HG03039 (cell line): ENCODE results near the gene RPL32.
"Not testable (repeated sequence)": the region's sequence is repeated elsewhere in the genome, so short reads cannot be mapped to it uniquely, and the experiment has no call there.

Source experiments
- ATAC-seq: cut with Tn5 transposase; IDR thresholded peaks from one replicate; pipeline ENCODE4 v1.9.1; 2021; ENCODE audit warnings: mild to moderate bottlenecking, moderate library complexity; ENCODE audit not compliant: unreplicated experiment

The RPL32 gene

GRCh38 chr3:12810013-12810780, 31.2 kb downstream of the RPL32 start:
- peak; percentile 96 for ATAC-seq

DNA sequence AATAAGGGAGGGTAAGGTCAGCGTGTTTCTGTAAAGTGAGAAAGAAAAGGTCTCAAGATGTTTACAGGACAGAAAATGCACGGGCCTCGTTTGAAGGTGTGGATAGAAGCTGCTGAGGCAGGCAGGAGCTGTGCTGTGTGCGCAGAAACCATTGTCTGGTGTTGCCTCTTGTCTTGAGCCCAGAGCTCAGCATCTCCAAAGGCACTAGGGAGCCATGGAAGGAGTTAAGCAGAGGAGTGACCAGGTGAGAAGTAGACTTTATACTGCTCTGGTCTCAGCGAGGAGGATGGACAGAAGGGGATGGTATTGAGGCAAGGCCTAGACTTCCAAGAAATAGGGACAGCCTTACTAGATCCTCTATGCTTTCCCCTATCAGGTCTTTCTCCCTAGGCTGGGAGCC, 31.9 kb downstream of the RPL32 start:
- ATAC-seq: no peak

DNA sequence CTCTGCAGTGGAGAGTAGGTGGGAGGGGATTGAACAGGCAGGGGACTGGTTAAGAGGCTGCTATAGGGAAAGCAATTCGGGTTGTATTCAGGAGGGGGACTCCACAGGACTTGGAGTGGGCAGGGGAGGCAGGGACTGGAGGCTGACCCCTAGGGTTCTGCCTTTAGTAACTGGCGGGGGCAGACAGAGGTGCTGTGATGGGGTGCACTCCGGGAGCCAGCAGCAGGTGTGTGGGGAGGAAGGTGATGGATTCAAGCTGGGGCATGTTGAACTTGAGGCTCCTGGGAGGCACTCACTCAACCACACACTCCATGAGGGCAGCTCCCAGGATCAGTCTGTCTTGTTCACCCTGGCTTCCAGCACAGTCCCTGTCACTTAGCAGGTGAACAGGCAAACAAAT, 32.4 kb downstream of the RPL32 start:
- no peak for ATAC-seq

DNA sequence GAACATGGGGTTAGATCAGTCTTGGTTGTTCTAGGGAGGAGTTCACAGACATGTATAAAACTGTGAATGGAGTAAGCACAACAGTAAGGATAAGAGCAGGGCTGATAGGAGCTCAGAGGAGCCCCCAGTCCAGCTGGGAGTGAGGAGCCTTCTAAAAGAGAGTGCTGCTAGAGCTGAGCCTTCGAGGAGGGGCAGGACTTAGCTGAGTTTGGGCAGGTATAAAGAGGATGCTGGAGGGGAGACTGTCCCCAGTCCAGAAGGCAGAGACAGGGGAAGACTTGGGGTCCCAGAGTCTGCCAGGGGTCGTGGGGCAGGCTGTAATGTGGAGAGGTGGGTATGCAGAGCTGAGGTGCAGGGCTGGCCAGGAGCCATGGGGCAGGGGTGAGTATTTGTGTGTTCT, 32.8 kb downstream of the RPL32 start:
- ATAC-seq: no peak

- ATAC-seq: no peak
Observed at GRCh38 chr3:12807601-12808359, 33.6 kb downstream of the RPL32 start.

- ATAC-seq: no peak
Observed at GRCh38 chr3:12807066-12807465, 34.3 kb downstream of the RPL32 start.

GRCh38 chr3:12803371-12803770, 38.0 kb downstream of the RPL32 start:
- no peak for ATAC-seq

DNA sequence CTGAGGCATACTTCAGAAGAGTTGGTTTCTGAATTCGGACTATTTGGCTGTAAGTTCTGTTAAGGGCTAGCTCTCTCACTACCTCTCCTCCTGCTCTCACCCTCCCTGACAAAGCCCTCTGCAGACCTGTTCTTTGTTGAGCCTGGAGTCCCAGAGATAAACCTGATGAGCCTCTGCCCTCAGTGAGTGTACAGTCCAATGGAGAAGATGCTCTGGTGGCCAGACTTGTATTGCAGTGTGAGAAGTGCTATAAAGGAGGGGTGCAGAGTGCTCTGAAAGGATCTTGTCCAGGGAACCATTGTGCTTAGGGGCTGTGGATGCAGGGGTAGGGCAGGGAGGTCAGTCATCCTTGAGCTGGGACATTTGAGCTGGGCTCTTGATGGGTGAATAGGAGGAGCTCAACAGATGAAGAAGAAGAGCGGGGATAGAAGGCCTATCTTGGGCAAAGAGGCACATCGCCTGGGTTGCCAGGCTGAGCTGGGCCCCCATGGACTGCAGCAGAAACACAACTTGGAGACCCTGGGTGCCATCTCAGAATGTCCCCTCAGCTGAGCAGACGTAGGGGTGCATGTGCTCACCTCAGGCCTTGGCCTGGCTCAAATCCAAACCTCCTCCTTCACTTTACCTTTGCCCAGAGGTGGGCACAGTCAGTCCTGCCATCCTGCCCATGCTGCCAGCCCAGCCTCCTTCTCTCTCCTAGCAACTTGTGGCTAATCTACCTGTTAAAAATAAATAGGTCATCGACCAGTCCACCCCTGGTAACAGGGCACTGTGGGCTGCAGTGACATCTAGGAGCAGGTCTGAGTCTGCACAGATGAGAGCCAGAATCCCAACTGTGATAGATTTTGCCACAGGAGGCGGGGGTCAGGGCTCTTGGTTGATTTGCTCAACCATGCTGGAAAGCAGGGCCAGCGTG, 41.6 kb downstream of the RPL32 start:
- no peak for ATAC-seq

DNA sequence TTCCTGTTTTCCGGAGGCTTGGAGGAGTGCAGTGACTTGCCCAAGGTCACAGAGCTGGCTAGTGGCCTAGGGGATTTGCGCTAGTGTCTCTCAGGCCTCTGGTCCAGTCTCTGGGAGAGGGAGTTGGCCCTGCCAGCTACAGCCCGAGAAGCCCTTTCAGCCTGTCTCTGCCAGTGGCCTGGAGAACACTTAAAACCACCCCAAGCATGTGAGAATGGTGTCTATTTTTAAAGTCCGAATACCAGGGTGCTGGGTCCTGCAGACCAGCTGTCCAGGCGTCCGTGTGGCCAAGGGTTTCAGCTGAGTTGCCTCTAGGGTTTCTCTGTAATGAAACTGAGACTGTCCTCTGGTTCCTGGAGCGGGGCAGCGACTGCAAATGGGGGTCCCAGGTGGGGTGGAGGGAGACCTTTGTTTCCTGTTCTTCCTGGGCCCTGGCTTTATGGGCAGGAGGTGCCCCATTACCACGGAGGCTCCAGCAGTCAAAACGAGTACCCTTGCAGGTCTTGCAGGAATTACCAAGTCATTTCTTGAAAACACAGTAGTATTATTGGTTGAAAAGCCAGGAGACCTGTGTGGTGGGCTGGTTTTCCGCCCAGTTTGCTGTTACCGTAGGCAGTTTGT, 42.7 kb downstream of the RPL32 start:
- ATAC-seq: no peak

DNA sequence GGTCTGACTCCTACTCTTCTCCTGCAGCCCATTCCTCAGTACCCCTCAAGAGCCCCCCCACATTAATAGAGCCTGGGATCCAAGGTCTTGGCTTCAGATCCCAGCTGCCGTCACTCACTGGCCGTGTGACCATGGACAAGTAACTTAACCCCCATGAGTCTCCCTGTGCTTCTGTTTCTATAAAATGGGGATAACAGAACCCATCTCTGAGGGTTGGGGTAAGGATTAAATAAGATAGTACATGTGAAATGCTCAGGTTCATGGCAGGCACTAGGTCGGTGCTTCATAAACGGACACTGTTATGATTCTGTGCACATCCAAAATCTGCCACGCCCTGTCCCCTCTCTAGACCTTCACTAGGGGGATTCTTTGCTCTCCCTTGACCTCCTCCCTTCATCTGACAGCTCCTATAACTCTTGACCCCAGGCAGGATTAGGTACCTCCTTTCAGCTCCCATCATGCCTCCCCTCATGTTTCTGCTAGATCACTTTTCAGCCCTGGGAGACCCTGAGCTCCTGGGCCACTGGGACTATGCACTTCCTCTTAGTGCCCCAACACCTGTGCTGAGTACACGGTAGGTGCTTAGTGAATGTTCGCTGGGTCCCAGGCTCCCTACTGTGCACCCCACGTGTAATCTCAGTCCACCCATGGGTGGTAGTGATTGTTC, 43.3 kb downstream of the RPL32 start:
- no peak for ATAC-seq

- ATAC-seq: no peak
Observed at GRCh38 chr3:12797124-12797891, 44.1 kb downstream of the RPL32 start.

- ATAC-seq: no peak
Observed at GRCh38 chr3:12796171-12797123, 44.9 kb downstream of the RPL32 start, which contains the start of gene CAND2. Gene CAND2, plus strand, starts transcription at chr3:12796680. Its CDS starts 41 bp downstream, at chr3:12796721.

DNA sequence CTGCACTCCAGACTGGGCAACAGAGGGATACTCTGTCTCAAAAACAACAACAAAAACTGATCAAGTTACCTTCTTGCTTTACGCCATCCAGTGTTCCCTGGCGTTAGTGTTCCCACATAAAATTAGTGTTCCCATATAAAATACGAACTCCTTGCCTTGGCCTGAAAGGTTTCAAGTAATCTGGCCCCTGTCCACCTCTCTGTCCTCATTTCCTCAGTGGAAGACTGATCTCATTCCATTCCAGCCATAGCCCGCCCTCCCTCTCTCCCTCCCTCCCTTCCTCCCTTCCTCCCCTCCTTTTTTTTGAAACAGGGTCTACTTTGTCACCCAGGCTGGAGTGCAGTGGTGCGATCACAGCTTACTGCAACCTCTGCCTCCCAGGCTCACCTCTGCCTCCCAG, 47.7 kb downstream of the RPL32 start:
- no peak for ATAC-seq

DNA sequence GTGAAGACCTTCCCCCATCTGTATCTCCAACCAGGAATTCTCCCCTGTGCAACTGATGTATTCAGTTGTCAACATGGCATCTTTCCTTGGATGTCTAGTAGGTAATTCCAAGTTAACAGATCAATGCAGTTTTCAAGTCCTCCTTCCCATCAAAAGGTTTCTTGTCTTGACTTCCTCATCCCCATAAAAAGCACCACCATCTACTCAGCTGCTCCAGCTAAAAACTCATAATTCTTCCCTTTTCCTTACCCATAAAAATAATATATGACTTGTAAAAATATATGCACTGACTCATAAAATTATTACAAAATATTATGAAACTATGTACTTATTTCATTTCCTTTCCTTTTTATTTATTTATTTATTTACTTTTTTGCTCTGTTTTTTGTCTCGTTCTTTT, 49.9 kb downstream of the RPL32 start:
- no peak for ATAC-seq

GRCh38 chr3:12787967-12788690, 53.2 kb downstream of the RPL32 start:
- not testable (repeated sequence) for ATAC-seq

GRCh38 chr3:12787346-12787745, 54.0 kb downstream of the RPL32 start:
- ATAC-seq: not testable (repeated sequence)

DNA sequence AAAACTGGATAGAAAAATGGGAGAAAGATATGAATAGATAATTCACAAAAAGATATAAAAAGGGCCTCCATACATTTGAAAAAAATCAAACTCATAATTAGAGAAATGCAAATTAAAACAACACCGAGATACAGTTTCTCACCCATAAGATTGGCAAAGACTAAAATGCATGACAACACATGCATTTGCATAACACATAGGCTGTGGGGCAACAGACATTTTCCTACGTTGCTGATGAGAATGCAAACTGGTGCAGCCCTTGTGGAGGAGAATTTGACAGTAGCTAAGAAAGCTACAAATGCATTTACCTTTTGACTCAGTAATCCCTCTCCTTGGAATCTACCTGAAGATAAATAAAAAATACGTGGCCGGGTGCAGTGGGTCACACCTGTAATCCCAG, 56.3 kb downstream of the RPL32 start:
- ATAC-seq: no peak
